IMR-90 (cell line): ENCODE data around the gene ZNF436. TPM values are rescaled to one million over a fixed set of nuclear protein-coding genes. Genes with fewer than 3 reads are reported as not detected.

ENCODE experiments used
- ATAC-seq: fragments of 200-7000 bp; cut with Tn5 transposase; 2 replicates; pipeline ENCODE4 v1.9.1; 2020; ENCODE audit warnings: low read depth, mild to moderate bottlenecking, moderate library complexity
- BruUV-seq: library from RNA; stranded (reverse); fragments of 400-500 nt; replicated peaks from 2 replicates; lab custom pipeline; 2021; lab: Mats Ljungman, UMichigan
- CTCF ChIA-PET: fragments of 300-600 bp; formaldehyde crosslinking; extraction: SDS; loops from one replicate; lab custom pipeline; 2021; ENCODE audit warnings: antibody characterized with exemption; lab: Yijun Ruan, JAX
- POLR2A ChIA-PET: fragments of 300-600 bp; sonication (Branson Sonifier 250); formaldehyde crosslinking; loops from one replicate; lab custom pipeline; 2022; ENCODE audit warnings: antibody characterized with exemption; ENCODE audit not compliant: unreplicated experiment; lab: Charles Lee
- DNase-seq: peaks from one replicate; pipeline ENCODE4 v3.0.0; 2013
- H2AFZ ChIP-seq: replicated peaks from 2 replicates; pipeline ENCODE3; 2013; ENCODE audit warnings: low read length, mild to moderate bottlenecking; ENCODE audit not compliant: poor library complexity
- H2AK5ac ChIP-seq: 2 replicates; pipeline ENCODE4 v1.6.1; 2013; ENCODE audit warnings: low read depth, low read length, inconsistent platforms
- H2AK9ac ChIP-seq: replicated peaks from 2 replicates; pipeline ENCODE3; 2013; ENCODE audit warnings: mild to moderate bottlenecking, low read depth, low read length, moderate library complexity; ENCODE audit not compliant: poor library complexity
- H2BK120ac ChIP-seq: 2 replicates; pipeline ENCODE4 v1.6.1; 2013; ENCODE audit warnings: low read depth, low read length, inconsistent platforms
- H2BK15ac ChIP-seq: 3 replicates; pipeline ENCODE4 v1.6.1; 2013; ENCODE audit warnings: low read depth, low read length, inconsistent platforms
- H2BK20ac ChIP-seq: 2 replicates; pipeline ENCODE4 v1.6.1; 2013; ENCODE audit warnings: low read depth, mild to moderate bottlenecking, inconsistent platforms, low read length, moderate library complexity
- H2BK5ac ChIP-seq: 2 replicates; pipeline ENCODE4 v1.6.1; 2013; ENCODE audit warnings: mild to moderate bottlenecking, low read depth, low read length, inconsistent platforms; ENCODE audit not compliant: poor library complexity, severe bottlenecking
- H3K14ac ChIP-seq: replicated peaks from 2 replicates; pipeline ENCODE4 v1.6.1; 2013; ENCODE audit warnings: low read depth, low read length, inconsistent platforms
- H3K18ac ChIP-seq: 2 replicates; pipeline ENCODE4 v1.6.1; 2013; ENCODE audit warnings: low read depth, low read length, control low read depth
- H3K23ac ChIP-seq: 2 replicates; pipeline ENCODE4 v1.6.1; 2013; ENCODE audit warnings: low read depth, low read length, inconsistent platforms
- H3K27ac ChIP-seq: 2 replicates; pipeline ENCODE4 v1.5.1; 2013; ENCODE audit warnings: mild to moderate bottlenecking, control low read depth, low read length; ENCODE audit not compliant: insufficient read depth
- H3K27me3 ChIP-seq: 2 replicates; pipeline ENCODE4 v1.6.1; 2013; ENCODE audit warnings: low read length; ENCODE audit not compliant: control insufficient read depth, insufficient read depth
- H3K36me3 ChIP-seq: 2 replicates; pipeline ENCODE4 v1.6.1; 2013; ENCODE audit warnings: low read length, mixed read lengths; ENCODE audit not compliant: control insufficient read depth, insufficient read depth
- H3K4ac ChIP-seq: 2 replicates; pipeline ENCODE4 v1.6.1; 2013; ENCODE audit warnings: low read depth, low read length, inconsistent platforms
- H3K4me1 ChIP-seq: 2 replicates; pipeline ENCODE4 v1.6.1; 2013; ENCODE audit warnings: low read length, mixed read lengths; ENCODE audit not compliant: control insufficient read depth, insufficient read depth
- H3K4me2 ChIP-seq: 2 replicates; pipeline ENCODE4 v1.6.1; 2013; ENCODE audit warnings: low read depth, mild to moderate bottlenecking, control low read depth, low read length, moderate library complexity
- H3K4me3 ChIP-seq: 2 replicates; pipeline ENCODE4 v1.5.1; 2013; ENCODE audit warnings: low read depth, mild to moderate bottlenecking, control low read depth, low read length, moderate library complexity; ENCODE audit not compliant: insufficient read depth
- H3K56ac ChIP-seq: 2 replicates; pipeline ENCODE4 v1.6.1; 2013; ENCODE audit warnings: low read length, inconsistent platforms; ENCODE audit not compliant: insufficient read depth; ENCODE audit errors: extremely low read depth
- H3K79me1 ChIP-seq, 2 experiments: 2 replicates each; pipeline ENCODE4 v1.6.1; 2013; ENCODE audit warnings: low read length in 2 of 2, inconsistent platforms in 1 of 2, low read depth in 1 of 2
- H3K9ac ChIP-seq: 2 replicates; pipeline ENCODE4 v1.6.1; 2013; ENCODE audit warnings: low read depth, low read length, control low read depth
- H3K9me1 ChIP-seq: 2 replicates; pipeline ENCODE4 v1.6.1; 2013; ENCODE audit warnings: low read length, inconsistent platforms; ENCODE audit not compliant: insufficient read depth
- H3K9me3 ChIP-seq: 2 replicates; pipeline ENCODE4 v1.6.1; 2013; ENCODE audit warnings: low read length; ENCODE audit not compliant: control insufficient read depth, insufficient read depth
- H4K20me1 ChIP-seq: 2 replicates; pipeline ENCODE4 v1.6.1; 2013; ENCODE audit warnings: low read length, inconsistent platforms; ENCODE audit not compliant: insufficient read depth
- H4K5ac ChIP-seq: 2 replicates; pipeline ENCODE4 v1.6.1; 2013; ENCODE audit warnings: mild to moderate bottlenecking, low read depth, low read length, control low read depth
- H4K8ac ChIP-seq, 2 experiments: 2 replicates each; pipeline ENCODE4 v1.6.1; 2013; ENCODE audit warnings: low read depth in 2 of 2, low read length in 2 of 2, control low read depth in 1 of 2, inconsistent platforms in 1 of 2
- H4K91ac ChIP-seq: 2 replicates; pipeline ENCODE4 v1.6.1; 2013; ENCODE audit warnings: low read depth, low read length, inconsistent platforms; ENCODE audit not compliant: insufficient read depth
- BHLHE40 ChIP-seq: fragments of 150-350 bp; IDR thresholded peaks from 2 replicates; pipeline ENCODE4 v1.6.1; 2016; ENCODE audit warnings: mild to moderate bottlenecking, low read depth, low read length
- CEBPB ChIP-seq: IDR thresholded peaks from 2 replicates; pipeline ENCODE4 v1.6.1; 2012; ENCODE audit warnings: low read depth, low read length, improper control_type of control experiment
- CHD1 ChIP-seq: IDR thresholded peaks from 2 replicates; pipeline ENCODE4 v1.6.1; 2012; ENCODE audit warnings: low read depth, low read length, improper control_type of control experiment
- FOS ChIP-seq: fragments of 150-350 bp; IDR thresholded peaks from 2 replicates; pipeline ENCODE4 v1.6.1; 2016; ENCODE audit warnings: low read depth, low read length
- MAFK ChIP-seq: IDR thresholded peaks from 2 replicates; pipeline ENCODE4 v1.6.1; 2012; ENCODE audit warnings: low read depth, low read length, improper control_type of control experiment
- MAZ ChIP-seq: IDR thresholded peaks from 2 replicates; pipeline ENCODE4 v1.6.1; 2012; ENCODE audit warnings: low read depth, mild to moderate bottlenecking, low read length, improper control_type of control experiment, moderate library complexity, borderline replicate concordance
- MXI1 ChIP-seq: IDR thresholded peaks from 2 replicates; pipeline ENCODE4 v1.6.1; 2012; ENCODE audit warnings: low read depth, mild to moderate bottlenecking, low read length, moderate library complexity, borderline replicate concordance
- NFE2L2 ChIP-seq: fragments of 150-350 bp; IDR thresholded peaks from 2 replicates; pipeline ENCODE4 v1.6.1; 2016; ENCODE audit warnings: low read depth, mild to moderate bottlenecking, low read length
- POLR2A ChIP-seq: IDR thresholded peaks from 2 replicates; pipeline ENCODE4 v1.6.1; 2012; ENCODE audit warnings: mild to moderate bottlenecking, low read depth, low read length
- RCOR1 ChIP-seq: IDR thresholded peaks from 2 replicates; pipeline ENCODE4 v1.6.1; 2012; ENCODE audit warnings: mild to moderate bottlenecking, low read length, improper control_type of control experiment; ENCODE audit not compliant: insufficient replicate concordance
- RFX5 ChIP-seq: IDR thresholded peaks from 2 replicates; pipeline ENCODE4 v1.8.0; 2012; ENCODE audit warnings: low read depth, mild to moderate bottlenecking, low read length, moderate library complexity
- SMC3 ChIP-seq: fragments of 150-350 bp; IDR thresholded peaks from 2 replicates; pipeline ENCODE4 v1.6.1; 2016; ENCODE audit warnings: low read depth, mild to moderate bottlenecking, antibody characterized with exemption, low read length, moderate library complexity
- WGBS, 2 experiments: methylation state at CpG; one replicate each; pipeline versions ENCODE4 v1.1.5 to v1.1.7; 2013; ENCODE audit warnings: missing lambda C conversion rate in 2 of 2; ENCODE audit not compliant: insufficient read length in 1 of 2; ENCODE audit errors: extremely low coverage in 2 of 2; 5-methylcytosine and 5-hydroxymethylcytosine counted together
- dilution Hi-C: fragments of 300-500 bp; cut with HindIII; formaldehyde crosslinking; loops from one replicate; pipeline ENCODE4 v1.14.3; 2018; ENCODE audit warnings: low sequenced_read_pairs; ENCODE audit not compliant: unreplicated experiment
- in situ Hi-C: fragments of 300-500 bp; cut with MboI; formaldehyde crosslinking; loops from 3 replicates; pipeline ENCODE4 v1.14.3; 2019; ENCODE audit warnings: low sequenced_read_pairs, inconsistent platforms, mixed read lengths
- intact Hi-C: fragments of 100-400 bp; cut with micrococcal nuclease; formaldehyde crosslinking; loops from 2 replicates; pipeline ENCODE4 v1.10.0; 2022
- polyA plus RNA-seq, 3 experiments: library from polyadenylated mRNA; depleted of rRNA; stranded (reverse); fragments of >200 nt; gene quantifications; 2 replicates each; pipeline ENCODE4 v1.2.3, GENCODE V29; 2012; ENCODE audit warnings: low replicate concordance in 1 of 3
- total RNA-seq: library from RNA; depleted of rRNA; stranded (reverse); fragments of >200 nt; gene quantifications from 2 replicates; pipeline ENCODE4 v1.2.3, GENCODE V29; 2012
- TF ChIP-seq, protein P1 (sequence below): fragments of 150-350 bp; IDR thresholded peaks from 2 replicates; pipeline ENCODE4 v1.6.1; 2016; ENCODE audit warnings: low read depth, mild to moderate bottlenecking, low read length, moderate library complexity, borderline replicate concordance
- TF ChIP-seq, protein P2 (sequence below): fragments of 150-350 bp; IDR thresholded peaks from 2 replicates; pipeline ENCODE4 v1.6.1; 2017; ENCODE audit warnings: mild to moderate bottlenecking, antibody characterized with exemption, low read length, low read depth

ZNF436 gene
- total and polyA plus RNA-seq, 2 of the 4 experiments (the other 2 are of a cell fraction), result 5.3 to 14.3 TPM

DNA sequence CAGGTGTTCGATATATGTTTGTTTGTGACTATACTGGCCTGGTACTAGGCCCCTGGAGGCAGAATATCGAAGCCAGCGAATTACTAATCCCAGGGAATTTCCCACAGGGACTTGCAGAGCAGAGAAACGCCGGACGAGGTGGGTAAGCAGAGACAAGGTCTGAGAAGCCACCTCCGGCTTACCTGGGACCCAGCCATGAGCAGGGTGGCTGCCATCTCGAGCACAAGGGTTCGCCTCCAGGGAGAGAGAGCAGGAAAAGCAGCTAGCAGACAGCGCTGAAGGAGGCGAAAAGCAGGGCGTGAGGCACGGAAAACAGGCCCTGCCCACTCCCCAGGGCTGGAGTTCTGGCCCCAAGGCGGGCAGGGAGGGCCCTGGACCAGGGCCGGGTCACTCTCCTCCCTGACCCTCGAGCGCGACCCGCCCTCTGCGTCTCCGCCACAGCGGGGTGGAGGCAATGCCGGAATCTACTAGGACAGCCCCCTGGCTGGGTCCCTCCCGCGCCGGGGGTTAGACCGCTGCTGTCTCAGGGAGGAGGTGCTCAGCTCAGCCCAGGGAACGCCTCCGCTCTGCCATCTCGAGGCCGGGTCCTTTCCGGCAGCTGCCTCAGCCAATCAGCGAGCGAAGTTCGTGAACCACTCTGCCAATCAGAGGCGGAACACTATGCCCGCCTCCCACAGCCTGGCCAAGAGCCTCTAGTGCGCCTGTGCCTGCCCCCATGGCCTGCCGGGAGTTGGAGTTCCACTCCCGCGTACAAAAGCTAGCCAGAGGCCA lies 1.7 kb downstream of the ZNF436 start:
- Histone ChIP-seq H3K4me3 (peak overlapping the region; percentile 67), H3K9ac (peak overlapping the region; percentile 93), H3K14ac (peak overlapping the region; percentile 99), H4K5ac (peak overlapping the region; percentile 91), H2AK5ac (peak overlapping the region; percentile 81), H2BK20ac (peak overlapping the region; percentile 4; the same call in 1 of the 2 replicates), H2BK5ac (peak overlapping the region; percentile 86), H3K4me2 (peak overlapping the region; percentile 86), H3K4ac (peak overlapping the region; percentile 99), H3K9me3 (peaks cover 13% of the 10 kb centered on the region), H3K36me3 (peaks cover 21% of the 10 kb centered on the region), H3K79me1 (peaks cover 35 to 57% of the 10 kb centered on the region in 2 experiments), H3K4me1 (peaks cover 15% of the 10 kb centered on the region), H3K9me1 (peaks cover 9% of the 10 kb centered on the region), H3K27ac (peak overlapping the region; percentile 95), H3K27me3 (no peaks in the 10 kb centered on the region), H3K18ac (peak overlapping the region; percentile 86), H2BK15ac (peak overlapping the region; percentile 89; the same call in 1 of the 3 replicates), H4K91ac (peak overlapping the region; percentile 98), H4K20me1 (no peaks in the 10 kb centered on the region), H3K56ac (peak overlapping the region; percentile 97), H2AK9ac (peak overlapping the region; percentile 59), H2AFZ (peak overlapping the region; percentile 92), H2BK120ac (peak overlapping the region; percentile 86), H4K8ac (peak overlapping the region; percentile 99), H3K23ac (peak overlapping the region; percentile 99)
- dilution Hi-C loops (no loop called here), in situ Hi-C loops (no loop called here), intact Hi-C loops (loop anchor here (1.0 kb wide), 1 partner anchor 24 kb away; the partner anchor contains the start of gene HNRNPR)
- DNase-seq (peak; percentile 99), ATAC-seq (peak; percentile 89)
- ChIA-PET POLR2A (interaction anchor here (0.5 to 1.1 kb wide), 5 partner anchors 13 to 108 kb away, joined by 3 to 11 read pairs (median 4); partner anchors contain the start of gene HNRNPR), CTCF (interaction anchor here (0.6 to 1.7 kb wide), 2 partner anchors 20 to 36 kb away, joined by 3 to 7 read pairs; no protein-coding TSS in a partner anchor)
- 4% methylated on average over 29 of the region's 41 CpGs; no CpG with 5 or more reads in 1 of the 2 experiments for WGBS, 2 experiments
- no TSS peak for BruUV-seq
- TF ChIP-seq RCOR1 (no peak), NFE2L2 (no peak), MAZ (peak; percentile 81), SMC3 (no peak), POLR2A (peak; percentile 54), MXI1 (0 out of 2 replicates have a peak, but pooled peaks have one; percentile 14), CEBPB (no peak), RFX5 (no peak), BHLHE40 (no peak), MAFK (no peak), CHD1 (0 out of 2 replicates have a peak, but pooled peaks have one; percentile 46), FOS (peak; percentile 57; the same call in 1 of the 2 replicates)
- TF ChIP-seq, protein P1, sequence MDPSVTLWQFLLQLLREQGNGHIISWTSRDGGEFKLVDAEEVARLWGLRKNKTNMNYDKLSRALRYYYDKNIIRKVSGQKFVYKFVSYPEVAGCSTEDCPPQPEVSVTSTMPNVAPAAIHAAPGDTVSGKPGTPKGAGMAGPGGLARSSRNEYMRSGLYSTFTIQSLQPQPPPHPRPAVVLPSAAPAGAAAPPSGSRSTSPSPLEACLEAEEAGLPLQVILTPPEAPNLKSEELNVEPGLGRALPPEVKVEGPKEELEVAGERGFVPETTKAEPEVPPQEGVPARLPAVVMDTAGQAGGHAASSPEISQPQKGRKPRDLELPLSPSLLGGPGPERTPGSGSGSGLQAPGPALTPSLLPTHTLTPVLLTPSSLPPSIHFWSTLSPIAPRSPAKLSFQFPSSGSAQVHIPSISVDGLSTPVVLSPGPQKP, result no peak
- TF ChIP-seq, protein P2, sequence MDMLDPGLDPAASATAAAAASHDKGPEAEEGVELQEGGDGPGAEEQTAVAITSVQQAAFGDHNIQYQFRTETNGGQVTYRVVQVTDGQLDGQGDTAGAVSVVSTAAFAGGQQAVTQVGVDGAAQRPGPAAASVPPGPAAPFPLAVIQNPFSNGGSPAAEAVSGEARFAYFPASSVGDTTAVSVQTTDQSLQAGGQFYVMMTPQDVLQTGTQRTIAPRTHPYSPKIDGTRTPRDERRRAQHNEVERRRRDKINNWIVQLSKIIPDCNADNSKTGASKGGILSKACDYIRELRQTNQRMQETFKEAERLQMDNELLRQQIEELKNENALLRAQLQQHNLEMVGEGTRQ, result peak; percentile 29; the same call in 1 of the 2 replicates
